CD4-positive, alpha-beta T cell treated with Interleukin-6 at 100 ng/mL for 8 hours (primary cell): ENCODE data around the gene ZNF232.
A peak's percentile ranks its signal among the peaks of the same experiment; 100 is the strongest.
"Not testable (repeated sequence)": the region's sequence is repeated elsewhere in the genome, so short reads cannot be mapped to it uniquely, and the experiment has no call there.

ENCODE experiments used
- DNase-seq: peaks from one replicate; pipeline ENCODE4 v3.0.0-alpha.2; 2020; ENCODE audit warnings: mixed read lengths, low spot score

ZNF232 gene

DNA sequence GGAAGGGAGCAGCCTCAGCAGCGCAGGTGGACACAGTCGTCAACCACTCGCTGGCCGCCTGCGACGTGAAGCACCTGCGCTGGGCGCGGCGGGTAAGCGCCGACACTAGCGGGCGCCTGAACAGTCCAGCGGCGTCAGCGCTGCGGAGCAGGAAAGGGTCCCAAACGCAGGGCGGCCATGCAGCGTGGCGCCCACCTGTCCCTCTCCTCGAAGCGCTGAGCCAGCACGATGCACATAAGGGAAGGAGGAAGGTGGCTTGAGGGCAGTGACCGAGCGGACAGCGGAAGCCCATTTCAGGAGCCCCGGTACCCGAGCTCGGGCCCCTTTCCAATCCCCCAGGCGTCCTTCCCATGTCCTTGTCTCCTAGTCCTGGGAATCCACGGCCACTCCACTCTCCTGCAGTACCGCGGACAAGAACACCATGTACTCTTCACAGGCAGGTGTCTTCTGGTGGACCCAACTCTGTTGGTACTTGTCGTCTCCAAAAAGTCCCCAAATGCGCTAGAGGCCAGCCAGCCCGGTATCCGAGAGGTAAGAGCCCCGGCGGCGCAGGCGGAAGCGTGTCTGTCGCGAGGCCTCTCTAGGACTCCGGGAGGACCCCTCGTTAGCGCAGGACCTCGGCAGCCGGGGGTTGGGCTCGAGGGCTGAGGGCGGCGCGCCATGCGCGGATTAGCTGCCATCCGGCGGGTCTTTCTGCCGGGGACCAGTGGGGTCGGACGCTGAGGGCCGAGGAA is 14.4 kb downstream of the ZNF232 start:
- DNase-seq, result peak; percentile 26

DNA sequence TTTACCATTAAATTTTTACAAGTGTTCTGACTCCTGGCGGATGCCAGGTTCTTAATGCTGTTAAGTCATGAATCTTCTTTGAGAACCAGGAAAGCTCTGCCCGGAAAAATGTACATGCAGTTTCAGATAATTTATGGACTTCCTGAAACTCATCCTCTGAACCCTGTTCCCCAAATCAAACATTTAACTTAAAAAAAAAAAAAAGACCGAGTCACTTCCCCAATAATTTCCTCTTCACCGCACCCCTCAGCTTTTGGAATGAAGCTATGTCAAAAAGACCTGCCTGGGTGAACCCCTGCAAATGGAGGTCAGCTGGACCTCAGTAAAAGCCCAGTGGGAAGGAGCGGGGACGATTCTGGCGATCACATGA is 15.0 kb downstream of the ZNF232 start:
- no peak for DNase-seq

- no peak for DNase-seq
Observed at GRCh38 chr17:5092218-5093010, 19.3 kb downstream of the ZNF232 start.

DNA sequence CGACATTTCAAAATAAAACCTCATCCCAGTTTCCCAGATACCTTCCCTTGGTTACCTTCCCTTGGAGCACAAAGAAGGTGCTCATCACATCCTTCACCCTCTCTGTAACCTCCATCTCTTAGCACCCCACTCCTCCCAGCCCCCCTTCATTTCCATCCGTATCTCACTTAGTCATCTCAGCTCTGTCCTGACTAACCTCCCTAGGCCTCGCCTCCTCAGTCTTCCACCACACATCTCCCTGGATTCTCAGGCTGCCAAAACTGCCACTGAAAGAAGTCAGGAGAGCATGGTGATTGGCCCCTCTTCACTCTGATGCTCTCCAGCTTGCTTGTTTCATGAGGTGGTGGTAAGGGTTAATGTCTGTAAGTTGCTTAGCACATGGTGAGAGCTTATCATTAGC is 31.1 kb downstream of the ZNF232 start:
- DNase-seq, result no peak

DNA sequence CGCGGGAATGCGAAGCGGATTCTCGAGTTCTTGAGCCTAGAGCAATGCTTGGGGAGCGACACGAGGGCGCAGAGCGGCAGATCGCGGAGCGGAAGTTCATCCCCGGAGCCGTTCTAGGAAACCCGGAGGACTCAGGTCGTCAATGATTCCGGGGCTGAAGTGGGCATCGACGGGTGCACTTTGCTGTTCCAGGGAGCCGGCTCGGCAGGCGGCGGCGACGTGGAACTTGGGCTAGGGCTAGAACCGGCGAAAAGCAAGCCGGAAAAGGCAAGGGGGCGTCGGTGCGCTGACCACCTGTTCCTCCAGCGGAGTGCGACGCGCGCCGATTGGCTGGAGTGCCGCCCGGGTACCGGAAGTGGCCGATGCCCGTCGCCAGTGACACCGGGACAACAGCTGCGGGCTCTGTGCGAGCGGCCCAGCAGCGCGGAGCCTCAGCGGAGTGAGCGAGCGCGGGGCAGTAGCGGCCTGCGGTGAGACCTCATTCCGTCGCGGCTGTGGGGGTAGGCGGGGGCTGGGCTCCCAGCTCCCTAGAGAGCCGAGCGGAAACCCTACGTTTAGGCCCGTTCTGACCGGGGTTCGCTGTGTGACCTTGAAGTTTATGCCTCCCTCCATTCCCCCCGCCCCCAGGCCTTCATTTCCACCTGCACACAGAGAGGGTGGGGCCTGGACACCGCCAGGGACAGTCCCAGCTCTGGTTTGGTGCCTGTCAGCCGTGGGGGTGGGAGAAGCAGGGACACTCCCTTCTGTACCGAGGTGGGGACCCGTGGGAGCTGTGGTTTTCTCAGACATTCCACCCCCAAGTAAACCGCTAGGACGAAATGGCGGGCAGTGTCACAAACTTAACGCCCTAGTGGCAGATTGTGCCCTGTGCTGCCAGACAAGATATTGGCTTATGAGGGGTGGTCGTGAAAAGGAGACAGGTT is 33.3 kb downstream of the ZNF232 start, which contains the start of gene ZFP3:
Gene ZFP3, plus strand, starts transcription at position 362 of the 923 bp plus-strand sequence. CDS start 13,038 bp downstream, outside the sequence.
- peak; percentile 74 for DNase-seq

GRCh38 chr17:5077781-5078105 is 33.9 kb downstream of the ZNF232 start:
- DNase-seq, result no peak

DNA sequence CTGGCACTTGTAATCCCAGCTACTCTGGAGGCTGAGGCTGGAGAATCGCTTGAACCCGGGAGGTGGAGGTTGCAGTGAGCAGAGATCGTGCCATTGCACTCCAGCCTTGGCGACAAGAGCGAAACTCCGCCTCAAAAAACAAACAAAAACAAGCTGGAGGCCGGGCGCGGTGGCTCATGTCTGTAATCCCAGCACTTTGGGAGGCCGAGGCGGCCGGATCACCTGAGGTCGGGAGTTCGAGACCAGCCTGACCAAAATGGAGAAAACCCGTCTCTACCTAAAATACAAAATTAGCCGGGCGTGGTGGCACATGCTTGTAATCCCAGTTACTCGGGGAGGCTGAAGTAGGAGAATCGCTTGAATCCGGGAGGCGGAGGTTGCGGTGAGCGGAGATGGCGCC is 34.4 kb downstream of the ZNF232 start:
- DNase-seq, result not testable (repeated sequence)

GRCh38 chr17:5075472-5075871 is 36.2 kb downstream of the ZNF232 start:
- DNase-seq, result not testable (repeated sequence)

DNA sequence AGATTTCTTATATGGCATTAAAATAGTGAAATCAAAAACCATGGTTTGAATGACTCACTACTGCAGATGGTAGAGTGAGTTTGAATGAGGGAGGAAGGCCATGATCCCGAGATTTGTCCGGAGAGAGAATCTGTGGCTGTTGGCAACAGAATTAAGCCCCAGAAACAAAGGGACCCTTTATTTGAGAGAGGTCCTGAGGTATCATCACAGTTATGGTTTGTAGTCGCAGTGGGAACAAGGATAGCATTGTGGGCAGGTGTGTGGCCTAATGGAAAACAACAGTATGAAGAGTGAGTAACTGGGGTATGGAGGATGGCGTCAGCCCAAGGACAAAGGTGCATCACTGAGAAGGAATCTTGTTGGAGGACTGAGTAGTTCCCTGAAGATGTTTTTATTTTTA is 42.0 kb downstream of the ZNF232 start:
- DNase-seq, result no peak

GRCh38 chr17:5068236-5068635 is 43.4 kb downstream of the ZNF232 start:
- no peak for DNase-seq

DNA sequence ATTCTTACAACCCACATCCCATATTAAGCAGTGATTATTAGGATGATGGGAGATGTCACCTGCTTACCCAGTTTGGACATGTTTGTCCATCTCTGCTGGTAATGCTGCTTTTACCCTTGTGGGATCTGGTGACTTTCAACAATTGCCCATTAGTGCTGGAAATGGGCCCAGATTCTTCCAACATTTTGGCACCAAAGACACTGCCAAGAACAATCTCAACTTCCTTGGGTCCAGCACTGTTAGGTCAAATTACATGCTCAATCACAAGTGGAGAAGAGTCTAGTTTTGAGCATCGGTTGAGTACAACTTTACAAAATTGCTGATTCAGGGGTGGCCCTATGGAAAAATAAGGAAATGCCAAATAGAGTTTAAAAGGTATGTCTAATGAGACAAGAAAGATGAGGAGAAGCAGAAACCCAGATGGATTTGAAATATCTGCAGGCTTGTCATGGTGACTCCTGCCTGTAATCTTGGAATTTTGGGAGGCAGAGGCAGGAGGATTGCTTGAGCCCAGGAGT is 46.4 kb downstream of the ZNF232 start:
- no peak for DNase-seq
